IPS DF 6.9 (cell line): ENCODE results near the gene SULT1C2.

Experiments used
- DNase-seq: peaks from one replicate; pipeline ENCODE4 v3.0.0-alpha.2; 2013; ENCODE audit warnings: low read depth, low spot score
- H3K27ac ChIP-seq: one replicate; pipeline ENCODE4 v1.5.1; 2013; ENCODE audit warnings: low read length, control low read depth
- H3K27me3 ChIP-seq: 2 replicates; pipeline ENCODE4 v1.6.1; 2013; ENCODE audit warnings: mild to moderate bottlenecking, low read length; ENCODE audit not compliant: control insufficient read depth, insufficient read depth
- H3K36me3 ChIP-seq: 2 replicates; pipeline ENCODE4 v1.6.1; 2013; ENCODE audit warnings: low read length; ENCODE audit not compliant: control insufficient read depth, insufficient read depth
- H3K4me1 ChIP-seq: 2 replicates; pipeline ENCODE4 v1.6.1; 2013; ENCODE audit warnings: low read length; ENCODE audit not compliant: control insufficient read depth, insufficient read depth
- H3K4me3 ChIP-seq: 2 replicates; pipeline ENCODE4 v1.5.1; 2013; ENCODE audit warnings: mild to moderate bottlenecking, low read length
- H3K9me3 ChIP-seq: 2 replicates; pipeline ENCODE4 v1.6.1; 2013; ENCODE audit warnings: low read length, inconsistent platforms; ENCODE audit not compliant: control insufficient read depth, insufficient read depth
- WGBS: extraction: QIAGEN DNeasy Blood & Tissue Kit; methylation state at CpG from one replicate; pipeline ENCODE4 v1.1.7; 2013; ENCODE audit warnings: mixed read lengths, missing lambda C conversion rate; ENCODE audit not compliant: insufficient read length, insufficient coverage; 5-methylcytosine and 5-hydroxymethylcytosine counted together

Gene SULT1C2

GRCh38 chr2:108287169-108287568, 1.5 kb upstream of the SULT1C2 start:
- no peak overlapping the region for H3K4me3 ChIP-seq
- no peak overlapping the region for H3K27ac ChIP-seq
- WGBS, result no CpG with 5 or more reads among the region's 2 CpGs
- no peak for DNase-seq
- H3K27me3 ChIP-seq, result no peaks in the 10 kb centered on the region
- H3K4me1 ChIP-seq, result no peaks in the 10 kb centered on the region; the same call in 1 of the 2 replicates
- no peaks in the 10 kb centered on the region for H3K9me3 ChIP-seq
- H3K36me3 ChIP-seq, result no peaks in the 10 kb centered on the region

- no peaks in the 10 kb centered on the region for H3K4me1 ChIP-seq
- no peak overlapping the region for H3K27ac ChIP-seq
- no peaks in the 10 kb centered on the region for H3K27me3 ChIP-seq
- H3K36me3 ChIP-seq, result no peaks in the 10 kb centered on the region
- no peaks in the 10 kb centered on the region for H3K9me3 ChIP-seq
- no peak overlapping the region for H3K4me3 ChIP-seq
- no CpG with 5 or more reads among the region's 4 CpGs for WGBS
- DNase-seq, result no peak
Measured at GRCh38 chr2:108293850-108294249, 5.2 kb downstream of the SULT1C2 start.

- DNase-seq, result no peak
- Histone ChIP-seq H3K4me3 (no peak overlapping the region), H3K36me3 (no peaks in the 10 kb centered on the region), H3K27me3 (no peaks in the 10 kb centered on the region), H3K9me3 (no peaks in the 10 kb centered on the region), H3K27ac (no peak overlapping the region), H3K4me1 (no peaks in the 10 kb centered on the region)
- WGBS, result no CpG with 5 or more reads among the region's 9 CpGs
Measured at GRCh38 chr2:108297436-108298141, 8.9 kb downstream of the SULT1C2 start.

- H3K27ac ChIP-seq, result no peak overlapping the region
- H3K4me3 ChIP-seq, result no peak overlapping the region
- DNase-seq, result no peak
- H3K27me3 ChIP-seq, result no peaks in the 10 kb centered on the region
- no peaks in the 10 kb centered on the region for H3K4me1 ChIP-seq
- H3K36me3 ChIP-seq, result no peaks in the 10 kb centered on the region
- WGBS, result no CpG with 5 or more reads among the region's 7 CpGs
- no peaks in the 10 kb centered on the region for H3K9me3 ChIP-seq
Measured at GRCh38 chr2:108301558-108301957, 12.9 kb downstream of the SULT1C2 start.

- Histone ChIP-seq H3K36me3 (no peaks in the 10 kb centered on the region), H3K27ac (no peak overlapping the region), H3K27me3 (no peaks in the 10 kb centered on the region), H3K4me3 (no peak overlapping the region), H3K4me1 (no peaks in the 10 kb centered on the region), H3K9me3 (no peaks in the 10 kb centered on the region)
- no CpG with 5 or more reads among the region's 2 CpGs for WGBS
- DNase-seq, result no peak
Measured at GRCh38 chr2:108304975-108305374, 16.3 kb downstream of the SULT1C2 start.

GRCh38 chr2:108305901-108306300, 17.2 kb downstream of the SULT1C2 start:
- WGBS, result no CpG with 5 or more reads among the region's 2 CpGs
- DNase-seq, result no peak
- Histone ChIP-seq H3K4me3 (no peak overlapping the region), H3K4me1 (no peaks in the 10 kb centered on the region), H3K27me3 (no peaks in the 10 kb centered on the region), H3K36me3 (no peaks in the 10 kb centered on the region), H3K27ac (no peak overlapping the region), H3K9me3 (no peaks in the 10 kb centered on the region)

GRCh38 chr2:108309903-108310302, 21.2 kb downstream of the SULT1C2 start:
- H3K27ac ChIP-seq, result no peak overlapping the region
- DNase-seq, result no peak
- H3K27me3 ChIP-seq, result no peaks in the 10 kb centered on the region
- no peak overlapping the region for H3K4me3 ChIP-seq
- H3K36me3 ChIP-seq, result no peaks in the 10 kb centered on the region
- no peaks in the 10 kb centered on the region for H3K4me1 ChIP-seq
- no peaks in the 10 kb centered on the region for H3K9me3 ChIP-seq

- Histone ChIP-seq H3K27me3 (no peaks in the 10 kb centered on the region), H3K4me3 (no peak overlapping the region), H3K4me1 (peaks cover 2% of the 10 kb centered on the region), H3K9me3 (no peaks in the 10 kb centered on the region), H3K36me3 (no peaks in the 10 kb centered on the region), H3K27ac (no peak overlapping the region)
- no peak for DNase-seq
- no CpG with 5 or more reads among the region's 3 CpGs for WGBS
Measured at GRCh38 chr2:108314586-108315296, 26.0 kb downstream of the SULT1C2 start.

GRCh38 chr2:108315444-108315934, 26.8 kb downstream of the SULT1C2 start:
- H3K4me3 ChIP-seq, result no peak overlapping the region
- H3K27ac ChIP-seq, result no peak overlapping the region
- peaks cover 2% of the 10 kb centered on the region for H3K4me1 ChIP-seq
- no peak for DNase-seq
- no peaks in the 10 kb centered on the region for H3K36me3 ChIP-seq
- no peaks in the 10 kb centered on the region for H3K27me3 ChIP-seq
- no peaks in the 10 kb centered on the region for H3K9me3 ChIP-seq

GRCh38 chr2:108316033-108316432, 27.3 kb downstream of the SULT1C2 start:
- Histone ChIP-seq H3K27me3 (no peaks in the 10 kb centered on the region), H3K4me3 (no peak overlapping the region), H3K36me3 (no peaks in the 10 kb centered on the region), H3K9me3 (no peaks in the 10 kb centered on the region), H3K27ac (no peak overlapping the region), H3K4me1 (peaks cover 2% of the 10 kb centered on the region)
- DNase-seq, result peak; percentile 7
- WGBS, result no CpG with 5 or more reads among the region's 6 CpGs
